GM15510 (cell line): ENCODE results near the gene CFAP46.

ENCODE experiments used
- POLR2A ChIP-seq: IDR thresholded peaks from 3 replicates; pipeline ENCODE4 v1.6.1; 2011; ENCODE audit warnings: borderline replicate concordance; ENCODE audit not compliant: insufficient read length; ENCODE audit errors: extremely low read depth

Gene CFAP46

DNA sequence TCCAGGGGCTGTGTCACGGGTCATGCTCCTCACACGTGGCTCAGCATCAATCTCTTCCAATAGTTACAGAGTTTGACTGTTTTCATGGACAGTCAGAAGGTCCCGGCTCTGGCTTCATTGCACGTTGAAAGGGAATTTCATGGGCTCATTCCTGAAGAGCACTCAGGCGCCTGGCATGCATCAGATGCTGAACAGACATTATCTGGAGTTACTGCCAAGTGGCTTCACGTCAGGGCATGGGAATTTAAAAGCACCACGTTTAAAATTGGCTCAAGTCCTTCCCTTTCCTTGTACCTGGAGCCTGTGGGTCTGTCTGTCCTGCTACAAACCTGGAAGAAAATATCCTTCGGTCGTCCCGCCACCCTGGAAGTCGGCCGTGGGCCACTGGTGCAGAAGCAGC is 50.4 kb downstream of the CFAP46 start:
- TF ChIP-seq POLR2A: no peak

DNA sequence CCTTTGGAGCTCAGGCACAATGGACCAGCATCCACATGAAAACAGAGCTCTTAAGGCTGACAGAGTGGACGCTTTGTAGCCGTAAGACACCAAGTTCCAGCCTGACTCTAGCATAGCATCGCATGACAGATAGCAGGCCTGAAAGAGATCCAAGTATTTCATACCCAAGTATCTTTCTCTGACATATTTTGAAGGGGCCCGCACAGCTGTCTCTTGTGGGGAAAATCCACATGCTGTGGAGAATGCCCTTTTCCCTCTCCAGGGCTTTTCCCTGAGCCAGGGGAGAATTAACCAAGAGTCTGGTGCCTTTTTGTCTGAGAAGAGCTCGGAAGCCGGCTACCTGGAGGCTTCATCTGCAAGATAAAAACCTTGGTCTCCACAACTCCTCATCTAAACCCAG is 51.0 kb downstream of the CFAP46 start:
- no peak for TF ChIP-seq POLR2A

DNA sequence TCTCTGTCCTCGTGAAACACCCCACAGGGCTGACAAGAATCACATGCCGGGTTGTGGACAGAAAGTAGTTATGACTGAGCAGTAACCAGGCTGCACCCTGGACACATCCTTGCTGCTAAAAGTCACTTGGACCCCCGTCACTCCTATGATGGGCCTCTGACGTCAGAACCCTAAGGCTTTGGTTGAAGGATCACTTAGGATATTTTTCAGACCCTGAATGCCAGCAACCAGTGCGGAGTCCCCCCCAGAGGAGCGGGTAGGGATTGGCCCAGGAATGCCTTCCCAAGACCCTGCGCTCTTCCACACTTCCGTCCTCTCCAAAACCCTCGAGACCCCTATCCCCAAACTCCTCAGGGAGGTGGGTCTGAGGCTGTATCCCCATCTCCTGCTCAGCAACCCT is 52.1 kb downstream of the CFAP46 start:
- no peak for TF ChIP-seq POLR2A

DNA sequence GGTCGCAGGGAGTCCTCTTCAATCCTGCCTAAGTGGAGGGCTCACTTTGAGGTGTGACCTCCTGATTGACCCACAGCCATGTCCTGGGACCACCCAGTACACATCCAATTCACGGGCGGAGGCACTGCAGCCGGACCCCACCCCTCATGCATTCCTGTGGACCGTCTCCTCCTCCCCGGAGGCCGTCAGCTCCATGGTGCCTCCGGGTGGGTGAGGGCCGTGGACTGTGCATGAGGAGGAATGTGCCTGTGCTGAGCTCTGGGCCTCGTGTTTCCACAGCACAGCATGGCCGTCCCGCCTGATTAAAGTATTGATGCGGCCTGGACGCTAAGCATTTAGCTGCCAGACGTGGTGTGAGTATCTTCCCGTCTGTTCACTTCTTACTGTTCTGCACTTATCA is 52.8 kb downstream of the CFAP46 start:
- TF ChIP-seq POLR2A: no peak

DNA sequence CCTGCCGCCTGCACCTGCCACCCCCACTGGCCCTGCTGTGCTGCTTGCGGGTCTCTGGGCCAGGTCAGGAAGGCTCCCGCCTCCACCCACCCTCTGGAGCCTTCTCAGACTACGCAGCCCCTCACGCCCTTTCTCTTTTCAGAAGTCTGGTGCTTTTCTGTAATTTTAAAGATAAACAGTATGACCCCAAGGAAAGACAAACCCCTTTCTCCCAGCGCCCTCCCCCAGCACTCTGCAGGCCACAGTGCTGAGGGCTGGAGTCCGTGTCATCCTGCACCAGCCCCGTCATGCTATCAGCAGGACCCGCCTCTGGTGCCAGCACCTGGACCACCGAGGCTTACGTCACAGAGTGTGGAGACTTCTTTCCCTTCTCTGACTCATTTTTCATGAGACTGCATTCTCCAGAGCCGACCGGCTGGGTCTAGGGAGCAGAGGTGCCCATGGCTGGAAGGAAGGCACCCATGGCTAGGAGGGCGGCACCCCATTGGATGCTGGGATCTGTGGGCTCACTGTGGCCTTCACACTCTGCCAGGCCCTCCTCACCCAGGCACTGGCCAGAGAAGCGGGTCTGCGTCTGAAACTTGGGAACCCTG is 53.4 kb downstream of the CFAP46 start:
- no peak for TF ChIP-seq POLR2A

DNA sequence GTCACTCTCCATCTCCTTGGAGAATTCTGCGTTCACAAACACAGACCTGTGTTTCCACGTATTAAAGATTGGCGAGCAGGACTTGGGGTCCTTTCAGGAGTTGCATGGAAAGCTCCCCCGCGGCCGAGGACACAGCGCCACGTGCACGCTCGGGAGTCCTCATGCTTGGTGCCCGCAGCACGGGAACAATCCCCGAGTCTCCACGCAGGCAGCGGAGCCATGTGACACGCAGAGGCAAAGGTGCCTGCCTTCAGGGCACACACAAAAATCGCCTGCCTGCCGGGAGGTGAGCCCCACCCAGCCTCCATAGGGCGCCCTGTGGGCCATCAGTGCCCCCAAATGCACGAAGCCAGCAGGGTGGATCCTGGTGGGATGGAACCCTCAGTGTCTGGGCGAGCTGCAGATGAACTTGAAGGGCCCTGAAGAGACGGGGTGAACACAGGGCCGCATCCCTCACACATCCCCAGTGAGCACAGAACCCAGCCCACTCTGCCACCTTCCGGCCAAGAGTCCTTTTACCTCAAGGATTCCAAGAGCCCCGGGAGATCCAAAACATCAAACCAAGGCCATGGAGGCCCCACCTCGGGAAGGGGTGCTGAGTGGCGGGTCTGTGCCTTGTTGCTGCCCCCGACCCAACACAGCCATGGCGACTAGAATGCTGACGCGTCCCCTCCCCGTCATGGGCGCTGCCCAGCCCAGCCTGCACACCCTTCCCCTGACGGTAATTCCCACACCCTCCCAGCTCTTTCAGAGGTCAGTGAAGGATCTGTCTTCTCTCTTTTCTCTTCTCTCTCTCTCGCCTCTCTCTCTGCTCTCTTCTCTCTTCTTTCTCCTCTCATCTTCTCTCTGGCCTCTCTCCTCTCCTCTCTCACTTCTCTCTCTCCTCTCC is 55.9 kb downstream of the CFAP46 start:
- TF ChIP-seq POLR2A: no peak

DNA sequence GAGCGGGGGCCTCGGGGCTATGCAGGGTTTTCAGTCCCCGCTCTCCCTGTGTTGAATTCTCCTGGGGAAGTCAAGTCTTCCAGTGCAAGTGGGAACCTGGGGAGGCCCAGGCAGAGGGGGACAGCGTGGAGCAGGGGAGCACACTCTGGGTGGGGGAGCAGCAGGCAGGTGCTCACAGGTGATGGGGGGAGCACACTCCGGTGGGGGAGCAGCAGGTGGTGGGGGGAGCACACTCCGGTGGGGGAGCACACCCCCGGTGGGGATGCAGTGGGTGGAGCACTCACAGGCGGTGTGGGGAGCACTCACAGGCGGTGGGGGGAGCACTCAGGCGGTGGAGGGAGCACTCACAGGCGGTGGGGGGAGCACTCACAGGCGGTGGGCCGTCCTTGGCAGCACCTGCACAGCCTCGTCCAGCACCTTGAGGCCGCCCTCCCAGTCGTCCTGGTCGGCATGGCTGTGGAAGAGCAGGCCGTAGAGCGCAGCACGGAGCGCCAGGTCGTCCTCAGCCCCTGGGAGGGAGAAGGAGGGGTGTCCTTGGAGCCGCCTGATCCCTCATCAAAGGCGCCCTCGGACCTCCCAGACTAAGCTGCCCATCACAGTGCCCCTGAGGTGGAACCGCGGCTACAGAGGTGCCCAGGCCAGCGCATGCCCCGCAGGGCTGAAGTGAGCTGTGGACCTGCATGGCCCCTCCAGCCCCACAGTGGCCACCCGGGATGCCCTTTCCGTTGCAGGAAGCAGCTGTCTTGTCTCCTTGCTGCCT is 56.7 kb downstream of the CFAP46 start:
- no peak for TF ChIP-seq POLR2A

DNA sequence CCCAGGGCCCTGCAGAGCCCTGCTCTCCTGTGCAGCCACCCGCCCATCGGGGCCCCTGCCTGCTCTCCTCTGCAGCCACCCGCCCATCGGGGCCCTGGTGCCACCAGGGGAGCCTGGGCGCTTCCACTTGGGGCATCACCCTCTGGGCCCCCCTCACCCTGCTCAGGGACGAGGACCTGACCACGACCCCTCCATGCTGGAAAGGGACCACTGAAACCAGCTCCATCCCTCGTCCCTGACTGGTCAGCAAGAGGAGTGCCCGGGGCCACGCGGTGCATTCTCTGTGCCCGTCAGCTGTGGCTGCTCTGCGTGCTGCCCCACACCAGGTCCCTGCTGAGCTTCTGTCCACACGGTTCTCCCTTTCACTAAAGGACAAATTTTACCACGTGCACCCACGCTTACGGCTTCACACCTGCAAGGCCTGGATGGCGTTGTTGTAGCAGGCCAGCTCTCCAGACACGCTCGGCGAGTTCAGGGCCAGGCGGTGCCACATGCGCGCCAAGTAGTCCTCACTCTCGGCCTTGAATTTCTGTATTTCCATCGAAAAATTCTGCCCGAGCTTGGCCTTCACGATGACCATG is 57.6 kb downstream of the CFAP46 start:
- no peak for TF ChIP-seq POLR2A

DNA sequence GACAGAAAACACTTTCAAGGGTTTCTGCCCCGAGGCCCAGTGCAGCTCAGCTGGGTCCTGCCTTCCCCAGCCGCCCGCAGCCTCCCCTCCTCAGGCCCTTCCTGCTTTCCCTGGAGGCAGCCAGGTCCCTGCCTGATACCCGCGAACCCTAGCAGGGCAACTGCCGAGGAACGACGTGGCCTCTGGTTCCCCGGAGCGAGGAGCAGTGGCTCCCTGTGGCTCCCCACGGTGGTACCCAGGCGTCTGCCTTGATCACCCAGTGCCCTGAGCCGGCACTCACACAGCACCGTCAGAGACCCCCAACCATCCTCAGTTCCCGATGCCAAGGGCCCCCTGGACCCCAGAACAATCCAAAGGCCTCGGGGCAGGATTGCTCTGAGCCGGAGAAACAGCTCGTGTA is 58.3 kb downstream of the CFAP46 start:
- no peak for TF ChIP-seq POLR2A

DNA sequence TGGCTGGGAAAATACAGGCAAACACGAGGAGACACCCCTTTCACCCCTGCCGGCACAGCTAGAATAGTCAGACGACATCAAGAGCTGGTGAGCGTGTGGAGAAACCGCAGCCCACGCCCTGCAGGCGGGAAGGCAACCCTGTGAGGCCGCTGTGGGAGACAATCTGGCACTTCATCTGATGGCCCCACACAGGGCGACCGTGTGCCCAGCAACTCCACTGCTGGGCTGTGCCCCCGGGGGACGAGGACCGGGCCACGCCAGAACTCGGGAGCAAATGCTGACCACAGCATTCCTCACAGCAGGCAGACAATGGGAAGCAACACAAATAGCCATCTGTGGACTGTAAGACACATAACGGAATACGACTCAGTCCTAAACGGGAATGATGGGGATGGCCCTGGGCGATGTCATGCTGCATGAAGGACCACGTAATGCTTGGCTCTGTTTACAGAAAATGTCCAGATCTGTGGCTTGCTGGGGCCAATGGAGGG is 58.9 kb downstream of the CFAP46 start:
- TF ChIP-seq POLR2A: no peak

DNA sequence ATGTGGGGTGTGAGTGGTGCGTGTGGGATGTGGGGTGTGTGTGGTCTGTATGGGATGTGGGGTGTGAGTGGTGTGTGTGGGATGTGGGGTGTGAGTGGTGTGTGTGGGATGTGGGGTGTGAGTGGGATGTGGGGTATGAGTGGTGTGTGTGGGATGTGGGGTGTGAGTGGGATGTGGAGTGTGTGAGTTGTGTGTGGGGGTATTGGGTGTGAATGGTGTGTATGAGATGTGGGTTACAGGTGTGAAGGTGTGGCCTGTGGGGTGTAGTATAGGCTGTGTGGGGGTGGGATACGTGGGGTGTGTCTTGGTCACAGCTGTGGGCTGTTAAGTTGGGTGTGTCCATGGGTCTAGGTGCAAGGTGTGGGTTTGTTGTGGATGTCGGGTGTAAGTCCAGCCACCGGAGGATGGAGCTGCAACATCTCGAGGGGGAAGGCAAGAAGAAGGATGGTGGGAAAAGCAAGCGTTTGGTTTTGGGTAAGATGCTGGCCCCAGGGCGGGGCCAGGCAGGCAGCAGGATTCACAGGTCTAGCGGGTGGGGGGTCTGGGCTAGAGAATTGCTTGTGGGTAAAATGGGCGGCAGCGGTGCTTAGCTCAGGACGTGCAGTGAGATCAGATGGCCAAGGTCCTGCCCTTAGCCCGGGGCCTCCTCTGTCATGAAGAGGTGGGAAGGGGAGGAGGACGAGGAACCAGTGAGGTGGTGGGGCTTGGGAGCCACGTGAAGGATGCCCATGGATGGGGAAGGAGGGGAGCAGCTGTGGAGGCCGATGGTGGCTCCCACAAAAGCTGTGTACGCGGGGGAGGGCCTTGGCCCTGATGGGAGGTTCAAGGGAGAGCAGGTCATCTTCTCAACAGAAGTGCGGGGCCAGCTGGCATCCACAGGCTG is 60.1 kb downstream of the CFAP46 start:
- no peak for TF ChIP-seq POLR2A

DNA sequence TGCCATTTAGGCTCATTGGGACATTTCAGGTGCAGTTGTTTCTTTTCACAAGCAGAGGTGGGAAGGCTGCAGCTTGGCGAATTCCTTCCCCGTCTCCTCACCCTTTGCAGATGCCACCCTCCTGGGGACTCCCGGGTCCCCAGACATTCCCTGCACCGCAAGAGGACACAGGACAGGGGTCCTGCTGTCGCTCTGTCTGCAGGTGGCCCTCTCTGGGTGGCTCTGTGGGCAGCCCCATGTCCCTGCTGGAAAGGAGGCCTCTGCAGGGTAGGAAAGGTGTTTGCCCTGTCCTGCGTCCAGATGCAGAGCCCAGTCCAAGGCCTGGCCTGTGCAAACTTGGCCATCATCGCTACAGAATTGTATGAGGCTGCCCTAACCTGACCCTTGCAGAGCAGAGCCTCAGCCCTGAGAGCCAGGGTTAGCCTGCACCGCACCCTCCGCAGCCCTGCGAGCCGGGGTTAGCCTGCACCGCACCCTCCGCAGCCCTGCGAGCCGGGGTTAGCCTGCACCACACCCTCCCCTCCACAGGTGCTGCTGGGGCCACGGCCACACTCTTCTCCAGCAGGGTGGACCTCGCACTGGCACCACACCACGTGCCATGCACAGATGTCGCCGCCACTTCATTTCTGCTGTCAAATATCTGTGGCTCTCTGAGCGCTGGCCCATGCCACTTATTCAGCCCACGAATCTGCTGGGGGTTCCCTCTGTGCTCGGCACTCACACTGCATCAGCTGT is 61.0 kb downstream of the CFAP46 start:
- no peak for TF ChIP-seq POLR2A
